Measurements from ENCODE around the gene IGHMBP2. TPM values are rescaled to one million over a fixed set of nuclear protein-coding genes. Genes with fewer than 3 reads are reported as not detected.

Gene IGHMBP2
- total RNA-seq, 1 experiment from 2014 or later = 19.3 TPM

DNA sequence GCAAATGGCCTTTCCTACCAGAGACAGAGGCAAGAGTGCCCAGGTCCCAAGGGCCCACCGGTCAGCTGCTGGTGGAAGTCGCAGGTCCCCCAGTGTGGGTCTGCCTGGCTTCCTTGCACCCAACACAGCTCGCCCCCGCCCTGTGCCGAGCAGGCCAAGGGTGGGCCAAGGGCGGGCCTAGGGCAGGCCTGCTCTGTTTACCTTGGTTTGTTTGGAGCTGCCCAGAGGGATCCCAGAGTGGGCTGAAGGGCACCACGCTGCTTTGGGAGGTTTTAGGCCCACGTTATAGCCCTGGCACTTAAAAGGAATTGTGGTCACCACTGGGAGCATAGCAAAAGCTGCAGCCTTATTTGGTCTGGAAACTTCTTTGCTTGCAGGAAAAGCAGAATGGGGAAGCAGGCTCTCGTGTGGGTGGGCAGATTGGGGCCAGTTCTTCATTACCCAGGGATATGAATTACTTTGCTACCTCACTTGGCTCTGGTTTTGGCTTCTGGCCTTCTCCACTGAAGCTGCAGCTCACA is 39.1 kb downstream of the IGHMBP2 start:
- Histone ChIP-seq H3K4me1 (ENCODE audit: control insufficient read depth in 1 of 2, insufficient read depth in 2 of 2, low read length in 2 of 2) (no peaks in the 10 kb centered on the region), H3K4me3 (replicated peaks in 1 of 2; ENCODE audit: low read depth in 1 of 2, low read length in 2 of 2) (no peak overlapping the region), H2AFZ (ENCODE audit: low read depth, low read length, poor library complexity, severe bottlenecking) (no peak overlapping the region), H3K9me3 (ENCODE audit: control insufficient read depth in 1 of 2, insufficient read depth in 1 of 2, low read depth in 1 of 2, low read length in 2 of 2) (no peaks in the 10 kb centered on the region), H3K9me2 (ENCODE audit: insufficient read depth) (no peaks in the 10 kb centered on the region), H3K79me2 (ENCODE audit: insufficient read depth, low read length) (no peaks in the 10 kb centered on the region), H3K27ac (ENCODE audit: low read depth, low read length) (no peak overlapping the region), H3K27me3 (ENCODE audit: insufficient read depth, low read length) (no peaks in the 10 kb centered on the region), H3K36me3 (ENCODE audit: control insufficient read depth in 1 of 2, insufficient read depth in 2 of 2, low read length in 2 of 2) (peaks cover 0 to 5% of the 10 kb centered on the region in 2 experiments; a peak in 1 of 4 replicates), H3K9ac (ENCODE audit: low read length) (no peak overlapping the region), H3K4me2 (ENCODE audit: low read length) (no peak overlapping the region), H4K20me1 (ENCODE audit: insufficient read depth) (no peaks in the 10 kb centered on the region)
- TF ChIP-seq EZH2 (IDR thresholded peaks at IDR 0.05) (no peak), POLR2A (IDR thresholded peaks at IDR 0.05; ENCODE audit: borderline replicate concordance, extremely low read depth, insufficient read depth, insufficient read length) (no peak), EZH2phosphoT487 (IDR thresholded peaks at IDR 0.05; ENCODE audit: borderline replicate concordance) (no peak), CBX3 (IDR thresholded peaks at IDR 0.05; ENCODE audit: low read depth) (no peak), ZNF274 (IDR thresholded peaks at IDR 0.05; ENCODE audit: low read depth, low read length) (no peak), SIN3A (IDR thresholded peaks at IDR 0.05; ENCODE audit: low read depth) (no peak), CEBPB (IDR thresholded peaks at IDR 0.05; ENCODE audit: low read depth) (no peak), POLR2AphosphoS5 (IDR thresholded peaks at IDR 0.05; ENCODE audit: low read depth, low read length) (no peak), JUND (IDR thresholded peaks at IDR 0.05) (no peak), ZFX (IDR thresholded peaks at IDR 0.05) (no peak), TCF7L2 (IDR thresholded peaks at IDR 0.05; ENCODE audit: borderline replicate concordance, extremely low read depth, insufficient read depth, insufficient read length) (no peak), SP1 (IDR thresholded peaks at IDR 0.05; ENCODE audit: low read depth) (no peak), FOSL1 (IDR thresholded peaks at IDR 0.05; ENCODE audit: low read depth) (no peak), EGR1 (IDR thresholded peaks at IDR 0.05; ENCODE audit: low read depth) (no peak)
- TF ChIP-seq, protein P1, sequence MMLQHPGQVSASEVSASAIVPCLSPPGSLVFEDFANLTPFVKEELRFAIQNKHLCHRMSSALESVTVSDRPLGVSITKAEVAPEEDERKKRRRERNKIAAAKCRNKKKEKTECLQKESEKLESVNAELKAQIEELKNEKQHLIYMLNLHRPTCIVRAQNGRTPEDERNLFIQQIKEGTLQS (IDR thresholded peaks at IDR 0.05) = no peak
- TF ChIP-seq, protein P2, sequence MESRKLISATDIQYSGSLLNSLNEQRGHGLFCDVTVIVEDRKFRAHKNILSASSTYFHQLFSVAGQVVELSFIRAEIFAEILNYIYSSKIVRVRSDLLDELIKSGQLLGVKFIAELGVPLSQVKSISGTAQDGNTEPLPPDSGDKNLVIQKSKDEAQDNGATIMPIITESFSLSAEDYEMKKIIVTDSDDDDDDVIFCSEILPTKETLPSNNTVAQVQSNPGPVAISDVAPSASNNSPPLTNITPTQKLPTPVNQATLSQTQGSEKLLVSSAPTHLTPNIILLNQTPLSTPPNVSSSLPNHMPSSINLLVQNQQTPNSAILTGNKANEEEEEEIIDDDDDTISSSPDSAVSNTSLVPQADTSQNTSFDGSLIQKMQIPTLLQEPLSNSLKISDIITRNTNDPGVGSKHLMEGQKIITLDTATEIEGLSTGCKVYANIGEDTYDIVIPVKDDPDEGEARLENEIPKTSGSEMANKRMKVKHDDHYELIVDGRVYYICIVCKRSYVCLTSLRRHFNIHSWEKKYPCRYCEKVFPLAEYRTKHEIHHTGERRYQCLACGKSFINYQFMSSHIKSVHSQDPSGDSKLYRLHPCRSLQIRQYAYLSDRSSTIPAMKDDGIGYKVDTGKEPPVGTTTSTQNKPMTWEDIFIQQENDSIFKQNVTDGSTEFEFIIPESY (IDR thresholded peaks at IDR 0.05; ENCODE audit: extremely low read depth, insufficient replicate concordance, low read length) = no peak
- TF ChIP-seq, protein P3, sequence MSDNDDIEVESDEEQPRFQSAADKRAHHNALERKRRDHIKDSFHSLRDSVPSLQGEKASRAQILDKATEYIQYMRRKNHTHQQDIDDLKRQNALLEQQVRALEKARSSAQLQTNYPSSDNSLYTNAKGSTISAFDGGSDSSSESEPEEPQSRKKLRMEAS (IDR thresholded peaks at IDR 0.05) = no peak
- TF ChIP-seq, protein P4, sequence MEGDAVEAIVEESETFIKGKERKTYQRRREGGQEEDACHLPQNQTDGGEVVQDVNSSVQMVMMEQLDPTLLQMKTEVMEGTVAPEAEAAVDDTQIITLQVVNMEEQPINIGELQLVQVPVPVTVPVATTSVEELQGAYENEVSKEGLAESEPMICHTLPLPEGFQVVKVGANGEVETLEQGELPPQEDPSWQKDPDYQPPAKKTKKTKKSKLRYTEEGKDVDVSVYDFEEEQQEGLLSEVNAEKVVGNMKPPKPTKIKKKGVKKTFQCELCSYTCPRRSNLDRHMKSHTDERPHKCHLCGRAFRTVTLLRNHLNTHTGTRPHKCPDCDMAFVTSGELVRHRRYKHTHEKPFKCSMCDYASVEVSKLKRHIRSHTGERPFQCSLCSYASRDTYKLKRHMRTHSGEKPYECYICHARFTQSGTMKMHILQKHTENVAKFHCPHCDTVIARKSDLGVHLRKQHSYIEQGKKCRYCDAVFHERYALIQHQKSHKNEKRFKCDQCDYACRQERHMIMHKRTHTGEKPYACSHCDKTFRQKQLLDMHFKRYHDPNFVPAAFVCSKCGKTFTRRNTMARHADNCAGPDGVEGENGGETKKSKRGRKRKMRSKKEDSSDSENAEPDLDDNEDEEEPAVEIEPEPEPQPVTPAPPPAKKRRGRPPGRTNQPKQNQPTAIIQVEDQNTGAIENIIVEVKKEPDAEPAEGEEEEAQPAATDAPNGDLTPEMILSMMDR (IDR thresholded peaks at IDR 0.05 in 2 of 3, conservative IDR thresholded peaks at IDR 0.05 in 1 of 3; ENCODE audit: borderline replicate concordance in 1 of 3, insufficient read depth in 1 of 3, low read depth in 2 of 3, low read length in 2 of 3) = no peak
- BruUV-seq (replicated peaks) = no TSS peak
- ATAC-seq (no peak), DNase-seq (ENCODE audit: low read depth, low spot score) (no peak)
- ChIA-PET CTCF (no interaction called here), POLR2A (no interaction called here), RAD21 (ENCODE audit: low non-redundant PET in 1 of 2, low total read pairs in 2 of 2, uncharacterized antibody in 2 of 2, unreplicated experiment in 2 of 2) (no interaction called here)
- intact Hi-C loops (cut with micrococcal nuclease) = no loop called here

Measured in HCT116 (cell line).